BLaER1 treated with 17β-estradiol and CSF1 and Interleukin-3, amounts not matched to agents 10 nM and 100 nM (cell line): ENCODE measurements around the gene C2CD3.

Experiments used
- H3K27ac ChIP-seq, 11 experiments: shearing (Covaris generic); formaldehyde crosslinking; 2 replicates each; pipeline ENCODE4 v1.8.1; 2022
- H3K27me3 ChIP-seq, 11 experiments: shearing (Covaris generic); formaldehyde crosslinking; 2 replicates each; pipeline ENCODE4 v1.8.1; 2022
- H3K36me3 ChIP-seq, 11 experiments: shearing (Covaris generic); formaldehyde crosslinking; 2 replicates each; pipeline ENCODE4 v1.8.1; 2022
- H3K4me1 ChIP-seq, 10 experiments: shearing (Covaris generic); formaldehyde crosslinking; 2 replicates each; pipeline ENCODE4 v1.8.1; 2022
- H3K4me2 ChIP-seq, 11 experiments: shearing (Covaris generic); formaldehyde crosslinking; 2 replicates each; pipeline ENCODE4 v1.8.1; 2022
- H3K4me3 ChIP-seq, 10 experiments: shearing (Covaris generic); formaldehyde crosslinking; 2 replicates each; pipeline ENCODE4 v1.8.1; 2022
- H3K9ac ChIP-seq, 11 experiments: shearing (Covaris generic); formaldehyde crosslinking; 2 replicates each; pipeline ENCODE4 v1.8.1; 2022
- H3K9me3 ChIP-seq, 11 experiments: shearing (Covaris generic); formaldehyde crosslinking; replicated peaks in 1 of 11; 2 replicates each; pipeline ENCODE4 v1.8.1; 2022
- H4K20me1 ChIP-seq, 11 experiments: shearing (Covaris generic); formaldehyde crosslinking; 2 replicates each; pipeline ENCODE4 v1.8.1; 2022
- Cebpa-rat ChIP-seq, 11 experiments: shearing (Covaris generic); IDR thresholded peaks; 2 replicates each; pipeline ENCODE4 v1.8.1; 2022

Gene C2CD3

DNA sequence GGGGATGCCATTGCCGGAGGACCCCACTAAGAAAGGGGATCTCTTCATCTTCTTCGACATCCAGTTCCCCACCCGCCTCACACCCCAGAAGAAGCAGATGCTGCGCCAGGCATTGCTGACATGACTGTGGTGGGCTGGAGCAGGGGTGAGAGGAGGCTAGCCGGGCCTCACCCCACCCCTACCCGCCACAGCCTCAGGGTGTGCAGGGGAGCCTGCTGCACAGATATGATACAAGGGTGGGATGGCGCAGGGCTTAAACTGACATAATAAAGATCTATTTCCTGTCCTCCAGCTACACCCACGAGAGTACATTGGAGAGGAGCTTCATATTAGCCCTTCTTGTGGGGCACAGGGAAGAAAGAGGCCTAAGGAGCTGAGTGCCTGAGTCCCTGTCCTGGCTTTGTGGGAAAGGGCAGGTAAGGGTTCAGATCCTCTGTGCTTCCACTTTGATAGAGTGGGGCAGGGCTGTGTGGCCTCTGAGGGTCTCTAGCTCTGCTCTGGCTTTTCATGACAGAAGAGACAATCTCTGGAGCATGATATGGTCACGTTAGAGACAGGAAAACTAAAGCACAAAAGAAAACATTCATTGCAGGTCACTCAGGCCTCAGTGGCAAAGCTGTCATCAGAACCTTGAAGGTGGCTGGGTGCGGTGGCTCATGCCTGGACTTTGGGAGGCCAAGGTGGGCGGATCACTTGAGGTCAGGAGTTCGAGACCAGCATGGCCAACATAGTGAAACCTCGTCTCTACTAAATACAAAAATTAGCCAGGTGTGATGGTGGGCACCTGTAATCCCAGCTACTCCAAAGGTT is 200.6 kb downstream of the C2CD3 start:
- peaks cover 0 to 49% (median 12%) of the 10 kb centered on the region in 11 experiments; a peak in 11 of 22 replicates for H4K20me1 ChIP-seq
- TF ChIP-seq Cebpa-rat (IDR thresholded peaks at IDR 0.05) = no peak

GRCh38 chr11:73969091-73969490 is 201.7 kb downstream of the C2CD3 start:
- Histone ChIP-seq H3K9ac (no peak overlapping the region), H3K36me3 (peaks cover under 1 to 22% (median 11%) of the 10 kb centered on the region in 11 experiments; a peak in 16 of 22 replicates), H3K9me3 (no peaks in the 10 kb centered on the region), H3K4me3 (no peak overlapping the region), H3K27me3 (no peaks in the 10 kb centered on the region), H3K4me1 (peaks cover 6 to 34% (median 17%) of the 10 kb centered on the region in 10 experiments), H4K20me1 (peaks cover 0 to 38% (median under 1%) of the 10 kb centered on the region in 11 experiments; a peak in 7 of 22 replicates), H3K4me2 (no peak overlapping the region), H3K27ac (no peak overlapping the region)
- no peak for TF ChIP-seq Cebpa-rat (IDR thresholded peaks at IDR 0.05)

More for the DNA sequence above, 200.6 kb downstream of the C2CD3 start:
- Histone ChIP-seq H3K27me3 (no peaks in the 10 kb centered on the region), H3K4me2 (no peak overlapping the region), H3K9ac (0 out of 22 replicates have a peak overlapping the region, but pooled peaks of 1 of the 11 experiments have one; percentile 37), H3K9me3 (no peaks in the 10 kb centered on the region), H3K36me3 (peaks cover 12 to 33% (median 22%) of the 10 kb centered on the region in 11 experiments), H3K27ac (peak overlapping the region in 4 of 11 experiments; percentile 9 to 35 (median 20); a peak in 3 of 22 replicates), H3K4me1 (peaks cover 16 to 39% (median 24%) of the 10 kb centered on the region in 10 experiments), H3K4me3 (no peak overlapping the region)

DNA sequence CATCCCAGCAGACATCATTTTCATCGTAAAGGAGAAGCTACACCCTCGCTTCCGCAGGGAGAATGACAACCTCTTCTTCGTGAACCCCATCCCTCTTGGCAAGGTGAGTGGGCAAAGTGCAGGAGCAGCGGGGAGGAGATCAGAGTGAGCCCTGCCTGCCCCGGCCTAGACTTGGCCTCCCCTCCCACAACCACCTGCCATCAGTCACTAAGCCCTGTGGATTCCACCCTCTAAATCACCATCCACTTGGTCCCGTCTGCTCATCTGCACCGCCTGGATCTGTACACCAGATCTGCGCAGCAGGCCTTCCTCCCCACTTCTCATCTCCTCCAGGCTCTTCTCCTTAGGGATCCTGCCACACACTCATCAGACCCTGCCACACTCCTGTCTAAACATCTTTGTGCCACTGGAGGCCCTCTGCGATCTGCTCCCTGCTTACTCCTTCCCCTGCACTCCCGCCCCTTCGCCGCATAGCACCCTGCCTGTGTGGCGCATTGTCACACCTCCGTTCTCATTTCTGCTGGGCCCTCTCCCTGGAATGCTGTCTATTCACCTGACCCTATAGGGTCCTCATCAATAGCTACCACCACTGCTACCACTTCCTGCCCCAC is 202.3 kb downstream of the C2CD3 start:
- H3K9me3 ChIP-seq = no peaks in the 10 kb centered on the region
- H3K4me1 ChIP-seq = peaks cover under 1 to 27% (median 11%) of the 10 kb centered on the region in 10 experiments; a peak in 15 of 20 replicates
- no peaks in the 10 kb centered on the region for H3K27me3 ChIP-seq
- peaks cover 0 to 31% (median 0%) of the 10 kb centered on the region in 11 experiments; a peak in 7 of 22 replicates for H4K20me1 ChIP-seq
- no peak overlapping the region for H3K4me3 ChIP-seq
- no peak overlapping the region for H3K9ac ChIP-seq
- H3K36me3 ChIP-seq = peaks cover 0 to 15% (median 8%) of the 10 kb centered on the region in 11 experiments; a peak in 12 of 22 replicates
- no peak overlapping the region for H3K27ac ChIP-seq
- no peak for TF ChIP-seq Cebpa-rat (IDR thresholded peaks at IDR 0.05)
- no peak overlapping the region for H3K4me2 ChIP-seq

DNA sequence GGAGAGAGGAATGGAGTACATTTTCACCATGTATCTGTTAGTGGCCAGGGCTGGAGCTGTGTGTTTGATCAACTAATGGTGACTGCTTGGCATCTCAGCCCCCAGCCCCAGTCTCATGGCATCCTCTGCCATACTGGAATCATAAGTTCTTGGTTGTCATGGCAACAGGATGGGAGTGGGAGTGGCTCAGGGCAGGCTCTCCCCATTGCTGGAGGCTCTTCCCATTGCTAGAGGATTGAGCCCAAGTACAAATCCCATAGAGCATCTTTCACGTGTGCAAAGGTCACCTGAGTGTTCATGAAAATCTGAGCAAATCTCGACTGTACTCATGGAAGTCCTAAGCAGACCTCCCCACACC is 205.1 kb downstream of the C2CD3 start:
- no peak overlapping the region for H3K4me3 ChIP-seq
- no peak for TF ChIP-seq Cebpa-rat (IDR thresholded peaks at IDR 0.05)
- no peaks in the 10 kb centered on the region for H3K36me3 ChIP-seq
- H3K27ac ChIP-seq = no peak overlapping the region
- peaks cover 0 to 10% (median 0%) of the 10 kb centered on the region in 11 experiments; a peak in 1 of 22 replicates for H4K20me1 ChIP-seq
- H3K4me1 ChIP-seq = peaks cover 0 to 17% (median 6%) of the 10 kb centered on the region in 10 experiments; a peak in 9 of 20 replicates
- H3K4me2 ChIP-seq = no peak overlapping the region
- H3K9ac ChIP-seq = no peak overlapping the region
- no peaks in the 10 kb centered on the region for H3K9me3 ChIP-seq
- no peaks in the 10 kb centered on the region for H3K27me3 ChIP-seq

DNA sequence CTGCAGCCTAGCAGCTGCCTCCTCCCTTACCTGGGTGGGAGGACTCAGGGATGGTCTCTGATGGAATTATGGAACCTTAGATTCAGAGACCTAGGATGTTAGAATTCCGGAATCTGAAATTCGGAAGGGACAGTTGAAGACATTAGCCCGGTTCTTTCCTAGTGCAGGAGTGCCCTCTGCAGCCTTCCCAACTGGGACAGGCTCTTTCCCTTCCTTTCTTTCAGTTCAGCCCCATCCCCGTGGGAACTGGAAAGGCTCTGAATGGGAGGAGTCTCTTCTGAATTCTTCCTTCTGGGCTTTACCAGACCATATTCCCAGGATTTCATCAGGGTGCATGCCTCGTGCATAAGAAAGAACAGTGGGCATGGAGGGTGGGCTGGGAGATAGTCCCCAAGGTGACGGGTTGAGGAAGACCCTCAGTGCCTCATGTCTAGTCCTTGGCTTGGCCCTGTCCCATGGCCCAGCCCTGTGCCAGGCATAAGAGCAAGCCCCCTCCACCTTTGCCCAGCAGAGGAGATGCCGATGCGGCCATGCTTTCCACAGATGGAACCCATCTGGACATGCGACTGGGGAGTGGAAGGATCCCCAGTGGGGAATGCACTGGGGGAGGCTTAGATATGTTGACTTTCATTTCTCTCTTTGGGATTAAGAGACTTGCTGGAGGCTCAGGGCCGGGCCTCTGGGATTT is 205.6 kb downstream of the C2CD3 start:
- Histone ChIP-seq H3K4me3 (no peak overlapping the region), H3K36me3 (no peaks in the 10 kb centered on the region), H3K4me1 (peaks cover 0 to 13% (median 6%) of the 10 kb centered on the region in 10 experiments; a peak in 9 of 20 replicates), H3K27ac (no peak overlapping the region), H3K9me3 (no peaks in the 10 kb centered on the region), H3K4me2 (peak overlapping the region in 4 of 11 experiments; percentile 30 to 64 (median 48); a peak in 7 of 22 replicates), H3K27me3 (no peaks in the 10 kb centered on the region), H3K9ac (no peak overlapping the region), H4K20me1 (0 out of 22 replicates have a peak, but pooled peaks cover 0 to 4% (median 0%) of the 10 kb centered on the region in 11 experiments)
- no peak for TF ChIP-seq Cebpa-rat (IDR thresholded peaks at IDR 0.05)

- Histone ChIP-seq H3K9me3 (no peaks in the 10 kb centered on the region), H3K4me3 (no peak overlapping the region), H3K27ac (no peak overlapping the region), H3K9ac (no peak overlapping the region; a peak in 2 of 22 replicates), H3K4me2 (no peak overlapping the region), H4K20me1 (no peaks in the 10 kb centered on the region), H3K36me3 (no peaks in the 10 kb centered on the region), H3K27me3 (no peaks in the 10 kb centered on the region), H3K4me1 (peaks cover 0 to 8% (median 5%) of the 10 kb centered on the region in 10 experiments; a peak in 14 of 20 replicates)
- no peak for TF ChIP-seq Cebpa-rat (IDR thresholded peaks at IDR 0.05)
Observed at GRCh38 chr11:73963861-73964260, 206.9 kb downstream of the C2CD3 start.
